Endodermal cell (in vitro differentiated cells): ENCODE results near the gene BMP8A. TPM values are rescaled to one million over a fixed set of nuclear protein-coding genes. Genes with fewer than 3 reads are reported as not detected.
"Not testable (repeated sequence)": the region's sequence is repeated elsewhere in the genome, so short reads cannot be mapped to it uniquely, and the experiment has no call there.

ENCODE experiments used
- DNase-seq: peaks from one replicate; pipeline ENCODE4 v3.0.0-alpha.2; 2017
- H3K27ac ChIP-seq: 2 replicates; pipeline ENCODE4 v1.5.1; 2013; ENCODE audit warnings: mild to moderate bottlenecking, low read depth, low read length, moderate library complexity
- H3K27me3 ChIP-seq: 2 replicates; pipeline ENCODE4 v1.6.1; 2013; ENCODE audit warnings: mild to moderate bottlenecking, low read length, moderate library complexity; ENCODE audit not compliant: insufficient read depth, control insufficient read depth, poor library complexity, severe bottlenecking
- H3K36me3 ChIP-seq: 2 replicates; pipeline ENCODE4 v1.7.0; 2013; ENCODE audit warnings: mild to moderate bottlenecking, low read length, moderate library complexity; ENCODE audit not compliant: control insufficient read depth, insufficient read depth
- H3K4me1 ChIP-seq: one replicate; pipeline ENCODE4 v1.7.0; 2013; ENCODE audit warnings: low read length; ENCODE audit not compliant: control insufficient read depth, insufficient read depth
- H3K4me3 ChIP-seq: 2 replicates; pipeline ENCODE4 v1.5.1; 2013; ENCODE audit warnings: mild to moderate bottlenecking, low read length, moderate library complexity
- H3K9ac ChIP-seq: 2 replicates; pipeline ENCODE4 v1.6.1; 2013; ENCODE audit warnings: mild to moderate bottlenecking, low read length, moderate library complexity; ENCODE audit not compliant: poor library complexity, severe bottlenecking; ENCODE audit errors: extremely low read depth
- H3K9me3 ChIP-seq: 2 replicates; pipeline ENCODE4 v1.6.1; 2013; ENCODE audit warnings: mild to moderate bottlenecking, low read length, moderate library complexity; ENCODE audit not compliant: control insufficient read depth
- H3K27ac Mint-ChIP-seq: 2 replicates; pipeline ENCODE4 v1.8.0; 2020; ENCODE audit warnings: mixed read lengths
- H3K27me3 Mint-ChIP-seq: 2 replicates; pipeline ENCODE4 v1.8.0; 2021; ENCODE audit warnings: mild to moderate bottlenecking, mixed read lengths; ENCODE audit not compliant: insufficient read depth
- H3K36me3 Mint-ChIP-seq: 2 replicates; pipeline ENCODE4 v1.8.0; 2020; ENCODE audit warnings: low read depth, mixed read lengths
- H3K4me1 Mint-ChIP-seq: 2 replicates; pipeline ENCODE4 v1.8.0; 2020; ENCODE audit warnings: mixed read lengths
- H3K4me3 Mint-ChIP-seq: 2 replicates; pipeline ENCODE4 v1.8.0; 2020; ENCODE audit warnings: mild to moderate bottlenecking, moderate library complexity, mixed read lengths
- H3K9me3 Mint-ChIP-seq: 2 replicates; pipeline ENCODE4 v1.8.0; 2020; ENCODE audit warnings: mild to moderate bottlenecking, mixed read lengths
- WGBS, 2 experiments: methylation state at CpG; one replicate each; pipeline versions ENCODE4 v1.1.5 to v1.1.7; 2013; ENCODE audit warnings: missing lambda C conversion rate in 2 of 2, mixed read lengths in 1 of 2; ENCODE audit not compliant: insufficient coverage in 1 of 2, insufficient read length in 1 of 2; 5-methylcytosine and 5-hydroxymethylcytosine counted together
- total RNA-seq, 2 donors: library from RNA; stranded (reverse); fragmentation: NEBNext Ultra II Directional in 1 of 2; extraction: Animal tissue kit (Norgen Biotek cat#: 25700) in 1 of 2; gene quantifications; 2 replicates in 1 of 2; 3 replicates in 1 of 2; pipeline ENCODE4 v1.2.1, GENCODE V29; 2021
- TF ChIP-seq, protein P1 (sequence below): fragments of 200-600 bp; sonication (generic); conservative IDR thresholded peaks from 2 replicates; pipeline ENCODE4 v1.5.0; 2021; ENCODE audit warnings: antibody characterized with exemption, mild to moderate bottlenecking

BMP8A gene
- total RNA-seq, 2 donors from 2014 or later = 0.66 to 0.75 TPM

DNA sequence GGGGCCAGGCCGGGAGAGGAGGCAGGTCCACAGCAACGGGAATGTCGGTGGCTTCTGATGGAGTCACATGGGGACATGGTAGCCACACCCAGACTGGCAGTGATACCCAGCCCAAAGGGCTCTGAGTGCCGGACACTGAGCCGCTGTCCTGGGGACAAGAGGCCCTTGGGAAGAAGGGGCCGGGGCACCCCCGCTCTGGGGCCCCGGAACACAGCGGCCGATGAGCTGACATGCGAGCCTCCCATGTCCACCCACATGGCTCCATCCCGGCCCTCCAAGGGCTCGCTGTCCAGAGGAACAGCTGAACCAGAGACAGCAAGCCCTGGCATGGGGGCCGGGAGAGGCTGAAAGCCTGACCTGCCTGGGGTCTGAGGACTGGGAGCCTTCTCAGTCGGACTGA lies 7.4 kb downstream of the BMP8A start:
- H3K27ac Mint-ChIP-seq, H3K4me1 Mint-ChIP-seq, DNase-seq, H3K27me3 ChIP-seq, H3K36me3 Mint-ChIP-seq, H3K36me3 ChIP-seq, H3K27ac ChIP-seq, H3K9me3 ChIP-seq, H3K9me3 Mint-ChIP-seq, H3K4me1 ChIP-seq, H3K4me3 ChIP-seq, H3K9ac ChIP-seq, H3K4me3 Mint-ChIP-seq: not testable (repeated sequence)
- 86% methylated on average over 11 of the region's 15 CpGs; no CpG with 5 or more reads in 1 of the 2 experiments for WGBS, 2 experiments
- H3K27me3 Mint-ChIP-seq = peaks cover 38% of the 10 kb centered on the region

DNA sequence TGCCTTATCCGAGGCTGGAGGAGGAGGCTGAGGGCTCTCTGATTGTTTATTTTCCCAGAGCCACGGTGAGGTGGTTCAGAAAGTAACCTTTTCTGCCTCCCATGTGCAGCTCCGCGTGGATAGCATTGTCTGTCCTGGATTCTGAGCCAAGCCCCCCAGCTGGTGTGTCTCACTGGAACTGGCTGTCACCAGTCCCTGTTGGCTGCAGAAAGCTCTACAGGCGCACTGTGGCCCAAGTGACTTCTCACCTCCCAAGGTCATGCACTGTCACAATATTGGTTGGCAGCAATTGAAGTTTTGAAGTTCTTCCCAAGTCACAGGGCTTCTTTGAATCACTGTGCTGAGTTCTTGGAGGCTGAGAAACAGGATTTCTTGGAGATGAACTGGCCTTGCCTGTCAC lies 8.2 kb downstream of the BMP8A start:
- no peaks in the 10 kb centered on the region for H3K36me3 ChIP-seq
- H3K36me3 Mint-ChIP-seq = no peaks in the 10 kb centered on the region
- H3K27ac Mint-ChIP-seq = no peak overlapping the region
- no peaks in the 10 kb centered on the region for H3K4me1 ChIP-seq
- H3K27me3 ChIP-seq = peaks cover under 1% of the 10 kb centered on the region
- H3K4me1 Mint-ChIP-seq = peaks cover 3% of the 10 kb centered on the region
- H3K9me3 ChIP-seq = peaks cover 6% of the 10 kb centered on the region
- H3K9ac ChIP-seq = no peak overlapping the region
- no peak overlapping the region for H3K27ac ChIP-seq
- WGBS, 2 experiments = 90 to 94% methylated on average over 4 to 5 of the region's 5 CpGs
- H3K4me3 ChIP-seq = no peak overlapping the region
- no peak for DNase-seq
- peaks cover 30% of the 10 kb centered on the region for H3K27me3 Mint-ChIP-seq
- TF ChIP-seq, protein P1, sequence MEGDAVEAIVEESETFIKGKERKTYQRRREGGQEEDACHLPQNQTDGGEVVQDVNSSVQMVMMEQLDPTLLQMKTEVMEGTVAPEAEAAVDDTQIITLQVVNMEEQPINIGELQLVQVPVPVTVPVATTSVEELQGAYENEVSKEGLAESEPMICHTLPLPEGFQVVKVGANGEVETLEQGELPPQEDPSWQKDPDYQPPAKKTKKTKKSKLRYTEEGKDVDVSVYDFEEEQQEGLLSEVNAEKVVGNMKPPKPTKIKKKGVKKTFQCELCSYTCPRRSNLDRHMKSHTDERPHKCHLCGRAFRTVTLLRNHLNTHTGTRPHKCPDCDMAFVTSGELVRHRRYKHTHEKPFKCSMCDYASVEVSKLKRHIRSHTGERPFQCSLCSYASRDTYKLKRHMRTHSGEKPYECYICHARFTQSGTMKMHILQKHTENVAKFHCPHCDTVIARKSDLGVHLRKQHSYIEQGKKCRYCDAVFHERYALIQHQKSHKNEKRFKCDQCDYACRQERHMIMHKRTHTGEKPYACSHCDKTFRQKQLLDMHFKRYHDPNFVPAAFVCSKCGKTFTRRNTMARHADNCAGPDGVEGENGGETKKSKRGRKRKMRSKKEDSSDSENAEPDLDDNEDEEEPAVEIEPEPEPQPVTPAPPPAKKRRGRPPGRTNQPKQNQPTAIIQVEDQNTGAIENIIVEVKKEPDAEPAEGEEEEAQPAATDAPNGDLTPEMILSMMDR = no peak
- H3K4me3 Mint-ChIP-seq = no peak overlapping the region
- peaks cover 3% of the 10 kb centered on the region for H3K9me3 Mint-ChIP-seq

DNA sequence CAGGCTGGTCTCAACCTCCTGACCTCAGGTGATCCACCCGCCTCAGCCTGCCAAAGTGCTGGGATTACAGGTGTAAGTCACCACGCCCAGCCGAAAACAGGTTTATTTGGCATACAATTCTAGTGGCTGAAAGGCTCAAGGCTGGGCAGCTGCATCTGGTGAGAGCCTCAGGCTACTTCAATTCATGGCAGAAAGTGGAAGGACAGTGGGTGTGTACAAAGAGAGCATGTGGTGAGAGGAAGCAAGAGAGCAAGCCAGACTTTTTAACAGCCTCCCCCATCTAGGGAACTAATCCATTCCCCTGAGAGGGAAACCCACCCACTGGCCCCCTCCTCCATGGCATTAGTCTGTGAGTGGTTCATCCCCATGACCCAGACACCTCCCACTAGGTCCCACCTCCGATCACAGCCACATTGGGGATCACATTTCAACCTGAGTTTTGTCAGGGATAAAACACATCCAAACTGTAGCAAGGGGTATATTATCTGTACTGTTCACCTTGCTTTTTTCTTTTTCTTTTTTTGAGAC lies 9.5 kb downstream of the BMP8A start:
- Mint-ChIP-seq H3K27me3 (peaks cover 26% of the 10 kb centered on the region), H3K9me3 (peaks cover 3% of the 10 kb centered on the region), H3K27ac (no peak overlapping the region), H3K36me3 (no peaks in the 10 kb centered on the region), H3K4me1 (peaks cover 3% of the 10 kb centered on the region), H3K4me3 (no peak overlapping the region)
- H3K4me1 ChIP-seq = no peaks in the 10 kb centered on the region
- no peak for DNase-seq
- H3K9ac ChIP-seq = no peak overlapping the region
- TF ChIP-seq, protein P1 = no peak
- no peak overlapping the region for H3K27ac ChIP-seq
- peaks cover 6% of the 10 kb centered on the region for H3K9me3 ChIP-seq
- H3K27me3 ChIP-seq = no peaks in the 10 kb centered on the region
- WGBS, 2 experiments = 86 to 92% methylated on average over 4 of the region's 4 CpGs
- no peak overlapping the region for H3K4me3 ChIP-seq
- H3K36me3 ChIP-seq = no peaks in the 10 kb centered on the region

DNA sequence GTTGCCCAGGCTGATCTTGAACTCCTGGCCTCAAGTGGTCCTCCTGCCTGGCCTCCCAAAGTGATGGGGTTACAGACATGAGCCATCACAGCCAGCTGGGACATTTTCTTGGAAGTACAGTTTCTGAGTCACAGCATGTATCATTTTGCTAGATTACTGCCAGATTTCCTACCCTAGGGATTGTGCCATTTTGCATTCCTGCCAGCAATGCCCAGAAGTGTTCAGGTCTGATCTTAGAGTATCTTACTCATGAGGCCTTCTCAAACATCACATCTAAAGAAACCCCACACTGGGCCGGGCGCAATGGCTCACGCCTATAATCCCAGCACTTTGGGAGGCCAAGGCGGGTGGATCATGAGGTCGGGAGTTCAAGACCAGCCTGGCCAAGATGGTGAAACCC lies 10.2 kb downstream of the BMP8A start:
- Mint-ChIP-seq H3K4me1 (peaks cover 7% of the 10 kb centered on the region), H3K36me3 (no peaks in the 10 kb centered on the region), H3K27ac (no peak overlapping the region), H3K9me3 (peaks cover 3% of the 10 kb centered on the region), H3K27me3 (peaks cover 22% of the 10 kb centered on the region), H3K4me3 (no peak overlapping the region)
- Histone ChIP-seq H3K27ac (no peak overlapping the region), H3K9ac (no peak overlapping the region), H3K4me3 (no peak overlapping the region), H3K27me3 (no peaks in the 10 kb centered on the region), H3K36me3 (no peaks in the 10 kb centered on the region), H3K9me3 (peaks cover 6% of the 10 kb centered on the region), H3K4me1 (peaks cover under 1% of the 10 kb centered on the region)
- TF ChIP-seq, protein P1 = no peak
- 78% methylated on average over 5 of the region's 5 CpGs; no CpG with 5 or more reads in 1 of the 2 experiments for WGBS, 2 experiments
- DNase-seq = no peak

DNA sequence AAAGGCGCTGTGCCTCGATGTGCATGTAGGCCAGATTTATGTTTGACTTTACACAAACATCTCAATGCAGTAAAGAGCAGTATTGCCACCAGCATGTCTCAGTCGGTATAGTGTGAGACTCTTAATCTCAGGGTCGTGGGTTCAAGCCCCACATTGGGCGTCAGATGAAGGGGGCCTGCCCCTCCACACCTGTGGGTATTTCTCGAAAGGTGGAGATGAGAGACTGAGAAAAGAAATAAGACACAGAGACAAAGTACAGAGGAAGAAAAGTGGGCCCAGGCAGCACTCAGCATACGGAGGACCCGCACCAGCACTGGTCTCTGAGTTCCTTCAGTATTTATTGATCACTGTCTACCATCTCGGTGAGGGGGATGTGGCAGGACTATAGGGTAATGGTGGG lies 13.0 kb downstream of the BMP8A start:
- not testable (repeated sequence) for H3K9me3 Mint-ChIP-seq, H3K27me3 ChIP-seq
- 95 to 98% methylated on average over 6 to 8 of the region's 9 CpGs for WGBS, 2 experiments

More for the DNA sequence above, 13.0 kb downstream of the BMP8A start:
- DNase-seq, H3K4me1 ChIP-seq, H3K27ac ChIP-seq, H3K27ac Mint-ChIP-seq, H3K9ac ChIP-seq, H3K4me3 Mint-ChIP-seq, H3K36me3 Mint-ChIP-seq, H3K36me3 ChIP-seq, H3K4me3 ChIP-seq, H3K9me3 ChIP-seq: not testable (repeated sequence)
- Mint-ChIP-seq H3K27me3 (peaks cover 22% of the 10 kb centered on the region), H3K4me1 (peaks cover 19% of the 10 kb centered on the region)
